IMR-90 (cell line): Measurements from ENCODE around the gene KRT10. TPM values are rescaled to one million over a fixed set of nuclear protein-coding genes. Genes with fewer than 3 reads are reported as not detected.

ENCODE experiments used
- ATAC-seq: fragments of 200-7000 bp; cut with Tn5 transposase; 2 replicates; pipeline ENCODE4 v1.9.1; 2020; ENCODE audit warnings: low read depth, mild to moderate bottlenecking, moderate library complexity
- BruUV-seq: library from RNA; stranded (reverse); fragments of 400-500 nt; replicated peaks from 2 replicates; lab custom pipeline; 2021; lab: Mats Ljungman, UMichigan
- CTCF ChIA-PET: fragments of 300-600 bp; formaldehyde crosslinking; extraction: SDS; loops from one replicate; lab custom pipeline; 2021; ENCODE audit warnings: antibody characterized with exemption; lab: Yijun Ruan, JAX
- POLR2A ChIA-PET: fragments of 300-600 bp; sonication (Branson Sonifier 250); formaldehyde crosslinking; loops from one replicate; lab custom pipeline; 2022; ENCODE audit warnings: antibody characterized with exemption; ENCODE audit not compliant: unreplicated experiment; lab: Charles Lee
- DNase-seq: peaks from one replicate; pipeline ENCODE4 v3.0.0; 2013
- H2AFZ ChIP-seq: replicated peaks from 2 replicates; pipeline ENCODE3; 2013; ENCODE audit warnings: low read length, mild to moderate bottlenecking; ENCODE audit not compliant: poor library complexity
- H2AK5ac ChIP-seq: 2 replicates; pipeline ENCODE4 v1.6.1; 2013; ENCODE audit warnings: low read depth, low read length, inconsistent platforms
- H2AK9ac ChIP-seq: replicated peaks from 2 replicates; pipeline ENCODE3; 2013; ENCODE audit warnings: mild to moderate bottlenecking, low read depth, low read length, moderate library complexity; ENCODE audit not compliant: poor library complexity
- H2BK120ac ChIP-seq: 2 replicates; pipeline ENCODE4 v1.6.1; 2013; ENCODE audit warnings: low read depth, low read length, inconsistent platforms
- H2BK15ac ChIP-seq: 3 replicates; pipeline ENCODE4 v1.6.1; 2013; ENCODE audit warnings: low read depth, low read length, inconsistent platforms
- H2BK20ac ChIP-seq: 2 replicates; pipeline ENCODE4 v1.6.1; 2013; ENCODE audit warnings: low read depth, mild to moderate bottlenecking, inconsistent platforms, low read length, moderate library complexity
- H2BK5ac ChIP-seq: 2 replicates; pipeline ENCODE4 v1.6.1; 2013; ENCODE audit warnings: mild to moderate bottlenecking, low read depth, low read length, inconsistent platforms; ENCODE audit not compliant: poor library complexity, severe bottlenecking
- H3K14ac ChIP-seq: replicated peaks from 2 replicates; pipeline ENCODE4 v1.6.1; 2013; ENCODE audit warnings: low read depth, low read length, inconsistent platforms
- H3K18ac ChIP-seq: 2 replicates; pipeline ENCODE4 v1.6.1; 2013; ENCODE audit warnings: low read depth, low read length, control low read depth
- H3K23ac ChIP-seq: 2 replicates; pipeline ENCODE4 v1.6.1; 2013; ENCODE audit warnings: low read depth, low read length, inconsistent platforms
- H3K27ac ChIP-seq: 2 replicates; pipeline ENCODE4 v1.5.1; 2013; ENCODE audit warnings: mild to moderate bottlenecking, control low read depth, low read length; ENCODE audit not compliant: insufficient read depth
- H3K27me3 ChIP-seq: 2 replicates; pipeline ENCODE4 v1.6.1; 2013; ENCODE audit warnings: low read length; ENCODE audit not compliant: control insufficient read depth, insufficient read depth
- H3K36me3 ChIP-seq: 2 replicates; pipeline ENCODE4 v1.6.1; 2013; ENCODE audit warnings: low read length, mixed read lengths; ENCODE audit not compliant: control insufficient read depth, insufficient read depth
- H3K4ac ChIP-seq: 2 replicates; pipeline ENCODE4 v1.6.1; 2013; ENCODE audit warnings: low read depth, low read length, inconsistent platforms
- H3K4me1 ChIP-seq: 2 replicates; pipeline ENCODE4 v1.6.1; 2013; ENCODE audit warnings: low read length, mixed read lengths; ENCODE audit not compliant: control insufficient read depth, insufficient read depth
- H3K4me2 ChIP-seq: 2 replicates; pipeline ENCODE4 v1.6.1; 2013; ENCODE audit warnings: low read depth, mild to moderate bottlenecking, control low read depth, low read length, moderate library complexity
- H3K4me3 ChIP-seq: 2 replicates; pipeline ENCODE4 v1.5.1; 2013; ENCODE audit warnings: low read depth, mild to moderate bottlenecking, control low read depth, low read length, moderate library complexity; ENCODE audit not compliant: insufficient read depth
- H3K56ac ChIP-seq: 2 replicates; pipeline ENCODE4 v1.6.1; 2013; ENCODE audit warnings: low read length, inconsistent platforms; ENCODE audit not compliant: insufficient read depth; ENCODE audit errors: extremely low read depth
- H3K79me1 ChIP-seq, 2 experiments: 2 replicates each; pipeline ENCODE4 v1.6.1; 2013; ENCODE audit warnings: low read length in 2 of 2, inconsistent platforms in 1 of 2, low read depth in 1 of 2
- H3K9ac ChIP-seq: 2 replicates; pipeline ENCODE4 v1.6.1; 2013; ENCODE audit warnings: low read depth, low read length, control low read depth
- H3K9me1 ChIP-seq: 2 replicates; pipeline ENCODE4 v1.6.1; 2013; ENCODE audit warnings: low read length, inconsistent platforms; ENCODE audit not compliant: insufficient read depth
- H3K9me3 ChIP-seq: 2 replicates; pipeline ENCODE4 v1.6.1; 2013; ENCODE audit warnings: low read length; ENCODE audit not compliant: control insufficient read depth, insufficient read depth
- H4K20me1 ChIP-seq: 2 replicates; pipeline ENCODE4 v1.6.1; 2013; ENCODE audit warnings: low read length, inconsistent platforms; ENCODE audit not compliant: insufficient read depth
- H4K5ac ChIP-seq: 2 replicates; pipeline ENCODE4 v1.6.1; 2013; ENCODE audit warnings: mild to moderate bottlenecking, low read depth, low read length, control low read depth
- H4K8ac ChIP-seq, 2 experiments: 2 replicates each; pipeline ENCODE4 v1.6.1; 2013; ENCODE audit warnings: low read depth in 2 of 2, low read length in 2 of 2, control low read depth in 1 of 2, inconsistent platforms in 1 of 2
- H4K91ac ChIP-seq: 2 replicates; pipeline ENCODE4 v1.6.1; 2013; ENCODE audit warnings: low read depth, low read length, inconsistent platforms; ENCODE audit not compliant: insufficient read depth
- BHLHE40 ChIP-seq: fragments of 150-350 bp; IDR thresholded peaks from 2 replicates; pipeline ENCODE4 v1.6.1; 2016; ENCODE audit warnings: mild to moderate bottlenecking, low read depth, low read length
- CTCF ChIP-seq: conservative IDR thresholded peaks from 2 replicates; pipeline ENCODE4 v1.5.1; 2012; ENCODE audit warnings: mild to moderate bottlenecking, low read depth, low read length, improper control_type of control experiment
- ELK1 ChIP-seq: fragments of 150-350 bp; IDR thresholded peaks from 2 replicates; pipeline ENCODE4 v1.6.1; 2016; ENCODE audit warnings: low read depth, mild to moderate bottlenecking, low read length, moderate library complexity, borderline replicate concordance
- FOS ChIP-seq: fragments of 150-350 bp; IDR thresholded peaks from 2 replicates; pipeline ENCODE4 v1.6.1; 2016; ENCODE audit warnings: low read depth, low read length
- MXI1 ChIP-seq: IDR thresholded peaks from 2 replicates; pipeline ENCODE4 v1.6.1; 2012; ENCODE audit warnings: low read depth, mild to moderate bottlenecking, low read length, moderate library complexity, borderline replicate concordance
- POLR2A ChIP-seq: IDR thresholded peaks from 2 replicates; pipeline ENCODE4 v1.6.1; 2012; ENCODE audit warnings: mild to moderate bottlenecking, low read depth, low read length
- RCOR1 ChIP-seq: IDR thresholded peaks from 2 replicates; pipeline ENCODE4 v1.6.1; 2012; ENCODE audit warnings: mild to moderate bottlenecking, low read length, improper control_type of control experiment; ENCODE audit not compliant: insufficient replicate concordance
- RFX5 ChIP-seq: IDR thresholded peaks from 2 replicates; pipeline ENCODE4 v1.8.0; 2012; ENCODE audit warnings: low read depth, mild to moderate bottlenecking, low read length, moderate library complexity
- SMC3 ChIP-seq: fragments of 150-350 bp; IDR thresholded peaks from 2 replicates; pipeline ENCODE4 v1.6.1; 2016; ENCODE audit warnings: low read depth, mild to moderate bottlenecking, antibody characterized with exemption, low read length, moderate library complexity
- WGBS, 2 experiments: methylation state at CpG; one replicate each; pipeline versions ENCODE4 v1.1.5 to v1.1.7; 2013; ENCODE audit warnings: missing lambda C conversion rate in 2 of 2; ENCODE audit not compliant: insufficient read length in 1 of 2; ENCODE audit errors: extremely low coverage in 2 of 2; 5-methylcytosine and 5-hydroxymethylcytosine counted together
- dilution Hi-C: fragments of 300-500 bp; cut with HindIII; formaldehyde crosslinking; loops from one replicate; pipeline ENCODE4 v1.14.3; 2018; ENCODE audit warnings: low sequenced_read_pairs; ENCODE audit not compliant: unreplicated experiment
- in situ Hi-C: fragments of 300-500 bp; cut with MboI; formaldehyde crosslinking; loops from 3 replicates; pipeline ENCODE4 v1.14.3; 2019; ENCODE audit warnings: low sequenced_read_pairs, inconsistent platforms, mixed read lengths
- intact Hi-C: fragments of 100-400 bp; cut with micrococcal nuclease; formaldehyde crosslinking; loops from 2 replicates; pipeline ENCODE4 v1.10.0; 2022
- polyA plus RNA-seq, 3 experiments: library from polyadenylated mRNA; depleted of rRNA; stranded (reverse); fragments of >200 nt; gene quantifications; 2 replicates each; pipeline ENCODE4 v1.2.3, GENCODE V29; 2012; ENCODE audit warnings: low replicate concordance in 1 of 3
- total RNA-seq: library from RNA; depleted of rRNA; stranded (reverse); fragments of >200 nt; gene quantifications from 2 replicates; pipeline ENCODE4 v1.2.3, GENCODE V29; 2012

The KRT10 gene
- total and polyA plus RNA-seq, 2 of the 4 experiments (the other 2 are of a cell fraction) = 0.18 to 18.3 TPM

- no peak overlapping the region for H3K14ac ChIP-seq
- ATAC-seq = no peak
- H2BK20ac ChIP-seq = no peak overlapping the region
- CTCF ChIA-PET = no interaction called here
- no peaks in the 10 kb centered on the region for H3K9me1 ChIP-seq
- H2AFZ ChIP-seq = no peak overlapping the region
- no peak overlapping the region for H2BK15ac ChIP-seq
- no peak overlapping the region for H3K56ac ChIP-seq
- intact Hi-C loops = loop anchor here (5.0 kb wide), 1 partner anchor 847 kb away; no protein-coding TSS in a partner anchor
- H3K27me3 ChIP-seq = peaks cover 46% of the 10 kb centered on the region
- no peak overlapping the region for H3K18ac ChIP-seq
- no peak overlapping the region for H2BK5ac ChIP-seq
- no peak overlapping the region for H3K4me2 ChIP-seq
- no peak overlapping the region for H4K91ac ChIP-seq
- no peaks in the 10 kb centered on the region for H3K79me1 ChIP-seq
- H4K8ac ChIP-seq = no peak overlapping the region
- POLR2A ChIA-PET = no interaction called here
- no peak overlapping the region for H3K4ac ChIP-seq
- no peaks in the 10 kb centered on the region for H3K9me3 ChIP-seq
- no TSS peak for BruUV-seq
- no peak overlapping the region for H3K9ac ChIP-seq
- H2AK5ac ChIP-seq = no peak overlapping the region
- no peak overlapping the region for H4K5ac ChIP-seq
- dilution Hi-C loops = no loop called here
- no peak overlapping the region for H3K4me3 ChIP-seq
- no peak overlapping the region for H2BK120ac ChIP-seq
- no peaks in the 10 kb centered on the region for H3K36me3 ChIP-seq
- H4K20me1 ChIP-seq = no peaks in the 10 kb centered on the region
- no peak overlapping the region for H2AK9ac ChIP-seq
- no peak overlapping the region for H3K27ac ChIP-seq
- TF ChIP-seq ELK1 (no peak), RFX5 (no peak), MXI1 (no peak), BHLHE40 (no peak), RCOR1 (no peak), FOS (no peak), POLR2A (no peak), SMC3 (no peak), CTCF (no peak)
- no peak for DNase-seq
- no peak overlapping the region for H3K23ac ChIP-seq
- no peaks in the 10 kb centered on the region for H3K4me1 ChIP-seq
- no CpG with 5 or more reads among the region's 1 CpG for WGBS, 2 experiments
- in situ Hi-C loops = loop anchor here (5.0 to 10.0 kb wide), 3 partner anchors 104 to 862 kb away; no protein-coding TSS in a partner anchor
Observed at GRCh38 chr17:40800381-40800780, 22.0 kb downstream of the KRT10 start.
